Fibroblast of villous mesenchyme (primary cell): ENCODE measurements around the gene AJAP1. TPM values are rescaled to one million over a fixed set of nuclear protein-coding genes. Genes with fewer than 3 reads are reported as not detected.
A peak's percentile ranks its signal among the peaks of the same experiment; 100 is the strongest.
"Not testable (repeated sequence)": the region's sequence is repeated elsewhere in the genome, so short reads cannot be mapped to it uniquely, and the experiment has no call there.

ENCODE experiments used
- DNase-seq: peaks from one replicate; pipeline ENCODE4 v3.0.0-alpha.2; 2010; ENCODE audit warnings: low read depth
- H3K4me3 ChIP-seq: 2 replicates; pipeline ENCODE4 v1.5.1; 2011; ENCODE audit warnings: low read depth, mild to moderate bottlenecking, low read length
- total RNA-seq: library from RNA; depleted of rRNA; stranded (reverse); fragments of >200 nt; gene quantifications from 2 replicates; pipeline ENCODE4 v1.2.3, GENCODE V29; 2012
- TF ChIP-seq, protein P1 (sequence below): IDR thresholded peaks from 2 replicates; pipeline ENCODE4 v1.5.1; 2012; ENCODE audit warnings: low read depth, mild to moderate bottlenecking, low read length; ENCODE audit not compliant: insufficient read depth

The AJAP1 gene
- total RNA-seq, 1 donor = under 0.01 TPM

DNA sequence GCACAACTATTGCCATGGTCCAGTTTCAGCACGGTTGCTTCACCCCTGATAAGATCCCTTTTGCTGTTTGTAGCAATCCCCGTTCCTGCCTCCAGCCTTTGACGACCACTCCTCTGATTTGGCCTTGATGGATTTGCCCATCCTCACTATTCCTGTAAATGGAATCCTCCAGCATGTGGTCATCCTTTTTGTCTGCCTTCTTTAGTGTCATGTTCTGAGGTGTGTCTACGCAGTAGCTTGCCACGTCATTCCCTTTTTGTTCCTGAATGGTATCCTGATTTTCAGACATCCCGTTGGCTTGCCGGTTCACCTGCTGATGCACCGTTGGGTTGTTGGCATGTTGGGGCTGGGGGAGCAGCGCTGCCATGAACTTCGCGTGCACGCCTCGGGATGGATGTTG lies 7.8 kb downstream of the AJAP1 start:
- no peak overlapping the region for H3K4me3 ChIP-seq
- TF ChIP-seq, protein P1, sequence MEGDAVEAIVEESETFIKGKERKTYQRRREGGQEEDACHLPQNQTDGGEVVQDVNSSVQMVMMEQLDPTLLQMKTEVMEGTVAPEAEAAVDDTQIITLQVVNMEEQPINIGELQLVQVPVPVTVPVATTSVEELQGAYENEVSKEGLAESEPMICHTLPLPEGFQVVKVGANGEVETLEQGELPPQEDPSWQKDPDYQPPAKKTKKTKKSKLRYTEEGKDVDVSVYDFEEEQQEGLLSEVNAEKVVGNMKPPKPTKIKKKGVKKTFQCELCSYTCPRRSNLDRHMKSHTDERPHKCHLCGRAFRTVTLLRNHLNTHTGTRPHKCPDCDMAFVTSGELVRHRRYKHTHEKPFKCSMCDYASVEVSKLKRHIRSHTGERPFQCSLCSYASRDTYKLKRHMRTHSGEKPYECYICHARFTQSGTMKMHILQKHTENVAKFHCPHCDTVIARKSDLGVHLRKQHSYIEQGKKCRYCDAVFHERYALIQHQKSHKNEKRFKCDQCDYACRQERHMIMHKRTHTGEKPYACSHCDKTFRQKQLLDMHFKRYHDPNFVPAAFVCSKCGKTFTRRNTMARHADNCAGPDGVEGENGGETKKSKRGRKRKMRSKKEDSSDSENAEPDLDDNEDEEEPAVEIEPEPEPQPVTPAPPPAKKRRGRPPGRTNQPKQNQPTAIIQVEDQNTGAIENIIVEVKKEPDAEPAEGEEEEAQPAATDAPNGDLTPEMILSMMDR = no peak
- no peak for DNase-seq

GRCh38 chr1:4662723-4663122 lies 8.3 kb downstream of the AJAP1 start:
- no peak for DNase-seq
- no peak overlapping the region for H3K4me3 ChIP-seq
- TF ChIP-seq, protein P1 = no peak

DNA sequence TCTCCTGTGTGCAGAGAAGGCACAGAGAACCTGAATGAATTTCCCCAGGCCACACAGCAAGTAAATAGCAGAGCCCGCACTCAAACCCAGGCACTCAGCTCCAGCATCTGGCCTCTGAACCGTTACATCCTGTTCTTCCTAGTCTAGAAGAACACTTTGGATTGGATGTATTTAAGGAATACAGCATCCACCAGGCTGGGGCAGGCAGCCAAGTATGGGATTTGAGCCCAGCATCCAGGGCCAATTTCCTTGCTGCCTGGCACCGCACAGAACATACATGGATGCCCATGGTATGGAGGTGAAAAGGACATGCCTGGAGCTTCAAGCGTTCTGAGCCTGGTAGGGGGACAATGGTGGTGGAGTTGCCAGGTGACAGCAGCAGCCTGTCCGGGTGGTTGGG lies 9.7 kb downstream of the AJAP1 start:
- DNase-seq = no peak
- TF ChIP-seq, protein P1 = no peak
- H3K4me3 ChIP-seq = no peak overlapping the region

DNA sequence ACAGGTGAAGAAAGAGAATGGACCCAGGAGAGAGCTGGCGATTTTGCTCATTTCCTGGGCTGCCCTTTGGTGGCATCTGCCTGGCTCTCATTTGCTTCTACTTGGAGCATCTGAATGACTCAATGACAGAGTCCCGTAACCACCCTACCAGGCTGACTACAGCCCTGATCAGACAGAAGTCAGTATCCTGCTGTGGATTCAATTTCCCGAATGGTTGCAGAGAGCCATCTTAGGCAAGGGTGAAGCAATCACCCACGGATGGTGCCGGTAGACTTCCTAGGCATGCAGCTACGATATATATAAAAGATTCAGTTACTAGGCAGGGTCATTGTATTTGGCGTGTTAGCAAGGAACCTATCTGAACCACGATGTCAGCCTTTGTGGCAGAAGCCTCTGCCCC lies 10.2 kb downstream of the AJAP1 start:
- no peak for DNase-seq
- H3K4me3 ChIP-seq = no peak overlapping the region
- TF ChIP-seq, protein P1 = no peak

GRCh38 chr1:4665456-4665855 lies 11.0 kb downstream of the AJAP1 start:
- TF ChIP-seq, protein P1 = no peak
- no peak for DNase-seq
- H3K4me3 ChIP-seq = no peak overlapping the region

DNA sequence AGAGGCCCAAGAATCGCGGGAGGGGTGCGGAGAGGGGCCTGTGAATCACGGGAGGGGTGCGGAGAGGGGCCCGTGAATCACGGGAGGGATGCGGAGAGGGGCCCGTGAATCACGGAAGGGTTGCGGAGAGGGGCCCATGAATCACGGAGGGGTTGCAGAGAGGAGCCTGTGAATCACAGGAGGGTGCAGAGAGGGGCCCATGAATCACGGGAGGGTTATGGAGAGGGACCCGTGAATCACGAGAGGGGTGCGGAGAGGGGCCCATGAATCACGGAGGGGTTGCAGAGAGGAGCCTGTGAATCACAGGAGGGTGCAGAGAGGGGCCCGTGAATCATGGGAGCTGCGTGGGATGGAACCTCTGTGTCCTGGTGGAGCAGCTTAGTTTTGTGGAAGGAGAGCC lies 12.3 kb downstream of the AJAP1 start:
- peak; percentile 4 for DNase-seq
- H3K4me3 ChIP-seq = not testable (repeated sequence)

- peak; percentile 16 for DNase-seq
- no peak overlapping the region for H3K4me3 ChIP-seq
- TF ChIP-seq, protein P1 = no peak
These were observed 14.6 kb downstream of the AJAP1 start for GRCh38 chr1:4668743-4669700.
